HCT116 (cell line): ENCODE data around the gene FAM156B. TPM values are rescaled to one million over a fixed set of nuclear protein-coding genes. Genes with fewer than 3 reads are reported as not detected.
"Not testable (repeated sequence)": the region's sequence is repeated elsewhere in the genome, so short reads cannot be mapped to it uniquely, and the experiment has no call there.

Experiments used
- ATAC-seq: fragments of 200-7000 bp; cut with Tn5 transposase; 2 replicates; pipeline ENCODE4 v1.9.1; 2020; ENCODE audit warnings: mild to moderate bottlenecking, moderate library complexity
- BruUV-seq: library from RNA; stranded (reverse); fragments of 400-500 nt; replicated peaks from 2 replicates; lab custom pipeline; 2021; lab: Mats Ljungman, UMichigan
- CTCF ChIA-PET: fragments of 300-600 bp; sonication (Branson Sonifier 250); formaldehyde crosslinking; loops from one replicate; lab custom pipeline; 2021; ENCODE audit warnings: antibody characterized with exemption; lab: Charles Lee
- POLR2A ChIA-PET: fragments of 300-600, 350-600 bp; sonication (Branson Sonifier 250); formaldehyde crosslinking; loops from one replicate; lab custom pipeline; 2021; ENCODE audit warnings: antibody characterized with exemption; lab: Charles Lee
- RAD21 ChIA-PET, 2 experiments: fragments of 300-600 bp; sonication (Branson Sonifier 250); formaldehyde crosslinking; loops; one replicate each; lab custom pipeline; 2023; ENCODE audit warnings: low total read pairs in 2 of 2; ENCODE audit not compliant: uncharacterized antibody in 2 of 2, unreplicated experiment in 2 of 2, low non-redundant PET in 1 of 2; lab: Charles Lee
- DNase-seq: peaks from one replicate; pipeline ENCODE4 v3.0.0-alpha.2; 2010; ENCODE audit warnings: low read depth, low spot score
- H2AFZ ChIP-seq: fragments of 200-600 bp; shearing (Covaris generic), sonication (generic); 2 replicates; pipeline ENCODE4 v1.6.1; 2017; ENCODE audit warnings: low read depth, mixed run types, mixed read lengths, antibody characterized with exemption, low read length; ENCODE audit not compliant: poor library complexity, severe bottlenecking
- H3K27ac ChIP-seq: 2 replicates; pipeline ENCODE4 v1.5.1; 2012; ENCODE audit warnings: low read depth, low read length
- H3K27me3 ChIP-seq: fragments of 200-600 bp; sonication (generic); 2 replicates; pipeline ENCODE4 v1.6.1; 2016; ENCODE audit warnings: mixed run types, low read length, mixed read lengths; ENCODE audit not compliant: insufficient read depth
- H3K36me3 ChIP-seq, 2 experiments: fragments of 200-500 bp in 1 of 2; fragments of 200-600 bp in 1 of 2; sonication (Bioruptor generic) in 1 of 2; sonication (generic) in 1 of 2; 2 replicates each; pipeline versions ENCODE4 v1.5.1 to v1.6.1; 2014 to 2016; ENCODE audit warnings: low read length in 2 of 2, inconsistent platforms in 1 of 2, mixed read lengths in 1 of 2, mixed run types in 1 of 2; ENCODE audit not compliant: insufficient read depth in 2 of 2, control insufficient read depth in 1 of 2
- H3K4me1 ChIP-seq, 2 experiments: fragments of 200-600 bp in 1 of 2; sonication (generic) in 1 of 2; 2 replicates each; pipeline versions ENCODE4 v1.5.1 to v1.6.1; 2012 to 2017; ENCODE audit warnings: low read length in 2 of 2, inconsistent platforms in 1 of 2, mild to moderate bottlenecking in 1 of 2, mixed read lengths in 1 of 2, mixed run types in 1 of 2, moderate library complexity in 1 of 2; ENCODE audit not compliant: insufficient read depth in 2 of 2, control insufficient read depth in 1 of 2
- H3K4me2 ChIP-seq: fragments of 200-600 bp; sonication (generic); 2 replicates; pipeline ENCODE4 v1.6.1; 2017; ENCODE audit warnings: mixed run types, low read length, mixed read lengths
- H3K4me3 ChIP-seq, 2 experiments: fragments of 200-600 bp in 1 of 2; sonication (generic) in 1 of 2; replicated peaks in 1 of 2; 2 replicates each; pipeline ENCODE4 v1.5.1; 2011 to 2016; ENCODE audit warnings: low read length in 2 of 2, control low read depth in 1 of 2, low read depth in 1 of 2, mild to moderate bottlenecking in 1 of 2, mixed read lengths in 1 of 2, mixed run types in 1 of 2
- H3K79me2 ChIP-seq: fragments of 200-600 bp; sonication (generic); 2 replicates; pipeline ENCODE4 v1.6.1; 2017; ENCODE audit warnings: mild to moderate bottlenecking, mixed run types, low read length, moderate library complexity, mixed read lengths; ENCODE audit not compliant: insufficient read depth
- H3K9ac ChIP-seq: fragments of 200-600 bp; sonication (generic); 2 replicates; pipeline ENCODE4 v1.6.1; 2016; ENCODE audit warnings: low read length, mixed read lengths
- H3K9me2 ChIP-seq: fragments of 200-600 bp; sonication (generic), shearing (Covaris generic); 2 replicates; pipeline ENCODE4 v1.6.1; 2017; ENCODE audit warnings: mixed run types, mild to moderate bottlenecking, moderate library complexity; ENCODE audit not compliant: insufficient read depth
- H3K9me3 ChIP-seq, 2 experiments: fragments of 200-500 bp in 1 of 2; fragments of 200-600 bp in 1 of 2; sonication (Bioruptor generic) in 1 of 2; sonication (generic) in 1 of 2; 2 replicates each; pipeline ENCODE4 v1.6.1; 2014 to 2017; ENCODE audit warnings: low read length in 2 of 2, mixed read lengths in 2 of 2, inconsistent platforms in 1 of 2, low read depth in 1 of 2, mild to moderate bottlenecking in 1 of 2, mixed run types in 1 of 2, moderate library complexity in 1 of 2; ENCODE audit not compliant: control insufficient read depth in 1 of 2, insufficient read depth in 1 of 2
- H4K20me1 ChIP-seq: fragments of 200-600 bp; sonication (generic), shearing (Covaris generic); 2 replicates; pipeline ENCODE4 v1.6.1; 2017; ENCODE audit warnings: mixed run types, mild to moderate bottlenecking, moderate library complexity; ENCODE audit not compliant: insufficient read depth
- intact Hi-C: fragments of 100-400 bp; cut with micrococcal nuclease; formaldehyde crosslinking; loops from 2 replicates; pipeline ENCODE4 v1.10.0; 2022
- total RNA-seq: library from RNA; stranded (reverse); gene quantifications from one replicate; pipeline ENCODE4 v1.2.1, GENCODE V29; 2021; ENCODE audit not compliant: unreplicated experiment

The FAM156B gene
- total RNA-seq, 1 experiment from 2014 or later: 13.5 TPM

- H3K27ac ChIP-seq, H3K4me3 ChIP-seq, RAD21 ChIA-PET, CTCF ChIA-PET, H3K27me3 ChIP-seq, H3K4me1 ChIP-seq, BruUV-seq, H3K4me2 ChIP-seq, H3K9me2 ChIP-seq, H3K9ac ChIP-seq, H3K9me3 ChIP-seq, H2AFZ ChIP-seq, H4K20me1 ChIP-seq, intact Hi-C loops, DNase-seq, H3K79me2 ChIP-seq, H3K36me3 ChIP-seq, ATAC-seq, POLR2A ChIA-PET: not testable (repeated sequence)
These were observed 10.8 kb downstream of the FAM156B start for GRCh38 chrX:52907900-52908299.

- H3K4me1 ChIP-seq, H3K9me3 ChIP-seq, DNase-seq, H3K27ac ChIP-seq, H3K4me3 ChIP-seq, H3K4me2 ChIP-seq, H2AFZ ChIP-seq, H3K79me2 ChIP-seq, CTCF ChIA-PET, intact Hi-C loops, H3K9ac ChIP-seq, H3K27me3 ChIP-seq, BruUV-seq, H4K20me1 ChIP-seq, POLR2A ChIA-PET, H3K9me2 ChIP-seq, H3K36me3 ChIP-seq, RAD21 ChIA-PET: not testable (repeated sequence)
- ATAC-seq: peak; percentile 42; the same call in 1 of the 2 replicates
These were observed 12.3 kb downstream of the FAM156B start for GRCh38 chrX:52909313-52909969.

- not testable (repeated sequence) for H3K9ac ChIP-seq
These were observed 16.6 kb downstream of the FAM156B start for GRCh38 chrX:52913681-52914080.

GRCh38 chrX:52914704-52915103 is 17.6 kb downstream of the FAM156B start:
- RAD21 ChIA-PET, ATAC-seq, BruUV-seq: not testable (repeated sequence)

More at GRCh38 chrX:52913681-52914080, 16.6 kb downstream of the FAM156B start:
- H3K79me2 ChIP-seq, ATAC-seq, RAD21 ChIA-PET, H3K4me3 ChIP-seq, H3K4me2 ChIP-seq, H3K27me3 ChIP-seq, H3K27ac ChIP-seq, intact Hi-C loops, DNase-seq, H2AFZ ChIP-seq, CTCF ChIA-PET, H3K36me3 ChIP-seq, H4K20me1 ChIP-seq, H3K4me1 ChIP-seq, POLR2A ChIA-PET, H3K9me3 ChIP-seq, H3K9me2 ChIP-seq, BruUV-seq: not testable (repeated sequence)

More at GRCh38 chrX:52914704-52915103, 17.6 kb downstream of the FAM156B start:
- H3K9me2 ChIP-seq, H3K27ac ChIP-seq, H4K20me1 ChIP-seq, H3K36me3 ChIP-seq, H3K79me2 ChIP-seq, H3K9ac ChIP-seq, DNase-seq, H3K4me2 ChIP-seq, H2AFZ ChIP-seq, POLR2A ChIA-PET, H3K27me3 ChIP-seq, H3K4me1 ChIP-seq, intact Hi-C loops, H3K9me3 ChIP-seq, H3K4me3 ChIP-seq, CTCF ChIA-PET: not testable (repeated sequence)
